HCT116 (cell line): ENCODE data around the gene TRIM50. TPM values are rescaled to one million over a fixed set of nuclear protein-coding genes. Genes with fewer than 3 reads are reported as not detected.

Source experiments
- ATAC-seq: fragments of 200-7000 bp; cut with Tn5 transposase; 2 replicates; pipeline ENCODE4 v1.9.1; 2020; ENCODE audit warnings: mild to moderate bottlenecking, moderate library complexity
- BruUV-seq: library from RNA; stranded (reverse); fragments of 400-500 nt; replicated peaks from 2 replicates; lab custom pipeline; 2021; lab: Mats Ljungman, UMichigan
- CTCF ChIA-PET: fragments of 300-600 bp; sonication (Branson Sonifier 250); formaldehyde crosslinking; loops from one replicate; lab custom pipeline; 2021; ENCODE audit warnings: antibody characterized with exemption; lab: Charles Lee
- POLR2A ChIA-PET: fragments of 300-600, 350-600 bp; sonication (Branson Sonifier 250); formaldehyde crosslinking; loops from one replicate; lab custom pipeline; 2021; ENCODE audit warnings: antibody characterized with exemption; lab: Charles Lee
- RAD21 ChIA-PET, 2 experiments: fragments of 300-600 bp; sonication (Branson Sonifier 250); formaldehyde crosslinking; loops; one replicate each; lab custom pipeline; 2023; ENCODE audit warnings: low total read pairs in 2 of 2; ENCODE audit not compliant: uncharacterized antibody in 2 of 2, unreplicated experiment in 2 of 2, low non-redundant PET in 1 of 2; lab: Charles Lee
- DNase-seq: peaks from one replicate; pipeline ENCODE4 v3.0.0-alpha.2; 2010; ENCODE audit warnings: low read depth, low spot score
- H2AFZ ChIP-seq: fragments of 200-600 bp; shearing (Covaris generic), sonication (generic); 2 replicates; pipeline ENCODE4 v1.6.1; 2017; ENCODE audit warnings: low read depth, mixed run types, mixed read lengths, antibody characterized with exemption, low read length; ENCODE audit not compliant: poor library complexity, severe bottlenecking
- H3K27ac ChIP-seq: 2 replicates; pipeline ENCODE4 v1.5.1; 2012; ENCODE audit warnings: low read depth, low read length
- H3K27me3 ChIP-seq: fragments of 200-600 bp; sonication (generic); 2 replicates; pipeline ENCODE4 v1.6.1; 2016; ENCODE audit warnings: mixed run types, low read length, mixed read lengths; ENCODE audit not compliant: insufficient read depth
- H3K36me3 ChIP-seq, 2 experiments: fragments of 200-500 bp in 1 of 2; fragments of 200-600 bp in 1 of 2; sonication (Bioruptor generic) in 1 of 2; sonication (generic) in 1 of 2; 2 replicates each; pipeline versions ENCODE4 v1.5.1 to v1.6.1; 2014 to 2016; ENCODE audit warnings: low read length in 2 of 2, inconsistent platforms in 1 of 2, mixed read lengths in 1 of 2, mixed run types in 1 of 2; ENCODE audit not compliant: insufficient read depth in 2 of 2, control insufficient read depth in 1 of 2
- H3K4me1 ChIP-seq, 2 experiments: fragments of 200-600 bp in 1 of 2; sonication (generic) in 1 of 2; 2 replicates each; pipeline versions ENCODE4 v1.5.1 to v1.6.1; 2012 to 2017; ENCODE audit warnings: low read length in 2 of 2, inconsistent platforms in 1 of 2, mild to moderate bottlenecking in 1 of 2, mixed read lengths in 1 of 2, mixed run types in 1 of 2, moderate library complexity in 1 of 2; ENCODE audit not compliant: insufficient read depth in 2 of 2, control insufficient read depth in 1 of 2
- H3K4me2 ChIP-seq: fragments of 200-600 bp; sonication (generic); 2 replicates; pipeline ENCODE4 v1.6.1; 2017; ENCODE audit warnings: mixed run types, low read length, mixed read lengths
- H3K4me3 ChIP-seq, 2 experiments: fragments of 200-600 bp in 1 of 2; sonication (generic) in 1 of 2; replicated peaks in 1 of 2; 2 replicates each; pipeline ENCODE4 v1.5.1; 2011 to 2016; ENCODE audit warnings: low read length in 2 of 2, control low read depth in 1 of 2, low read depth in 1 of 2, mild to moderate bottlenecking in 1 of 2, mixed read lengths in 1 of 2, mixed run types in 1 of 2
- H3K79me2 ChIP-seq: fragments of 200-600 bp; sonication (generic); 2 replicates; pipeline ENCODE4 v1.6.1; 2017; ENCODE audit warnings: mild to moderate bottlenecking, mixed run types, low read length, moderate library complexity, mixed read lengths; ENCODE audit not compliant: insufficient read depth
- H3K9ac ChIP-seq: fragments of 200-600 bp; sonication (generic); 2 replicates; pipeline ENCODE4 v1.6.1; 2016; ENCODE audit warnings: low read length, mixed read lengths
- H3K9me2 ChIP-seq: fragments of 200-600 bp; sonication (generic), shearing (Covaris generic); 2 replicates; pipeline ENCODE4 v1.6.1; 2017; ENCODE audit warnings: mixed run types, mild to moderate bottlenecking, moderate library complexity; ENCODE audit not compliant: insufficient read depth
- H3K9me3 ChIP-seq, 2 experiments: fragments of 200-500 bp in 1 of 2; fragments of 200-600 bp in 1 of 2; sonication (Bioruptor generic) in 1 of 2; sonication (generic) in 1 of 2; 2 replicates each; pipeline ENCODE4 v1.6.1; 2014 to 2017; ENCODE audit warnings: low read length in 2 of 2, mixed read lengths in 2 of 2, inconsistent platforms in 1 of 2, low read depth in 1 of 2, mild to moderate bottlenecking in 1 of 2, mixed run types in 1 of 2, moderate library complexity in 1 of 2; ENCODE audit not compliant: control insufficient read depth in 1 of 2, insufficient read depth in 1 of 2
- H4K20me1 ChIP-seq: fragments of 200-600 bp; sonication (generic), shearing (Covaris generic); 2 replicates; pipeline ENCODE4 v1.6.1; 2017; ENCODE audit warnings: mixed run types, mild to moderate bottlenecking, moderate library complexity; ENCODE audit not compliant: insufficient read depth
- ATF3 ChIP-seq: IDR thresholded peaks from 2 replicates; pipeline ENCODE4 v1.6.1; 2012
- CBX3 ChIP-seq: IDR thresholded peaks from 2 replicates; pipeline ENCODE4 v1.6.1; 2012; ENCODE audit warnings: low read depth
- CEBPB ChIP-seq: IDR thresholded peaks from 2 replicates; pipeline ENCODE4 v1.6.1; 2012; ENCODE audit warnings: low read depth
- CTCF ChIP-seq, 3 experiments: fragments of 200-600 bp in 1 of 3; sonication (generic) in 1 of 3; IDR thresholded peaks in 2 of 3; conservative IDR thresholded peaks in 1 of 3; 2 replicates each; pipeline ENCODE4 v1.5.1; 2012 to 2017; ENCODE audit warnings: low read depth in 2 of 3, low read length in 2 of 3, antibody characterized with exemption in 1 of 3, borderline replicate concordance in 1 of 3, control low read depth in 1 of 3, mild to moderate bottlenecking in 1 of 3, mixed read lengths in 1 of 3, mixed run types in 1 of 3, moderate library complexity in 1 of 3; ENCODE audit not compliant: insufficient read depth in 1 of 3
- EGR1 ChIP-seq: IDR thresholded peaks from 2 replicates; pipeline ENCODE4 v1.6.1; 2012; ENCODE audit warnings: low read depth
- EZH2 ChIP-seq: fragments of 200-600 bp; sonication (generic); IDR thresholded peaks from 2 replicates; pipeline ENCODE4 v1.6.1; 2017; ENCODE audit warnings: antibody characterized with exemption, mixed run types
- EZH2phosphoT487 ChIP-seq: fragments of 200-600 bp; IDR thresholded peaks from 2 replicates; pipeline ENCODE4 v1.6.1; 2018; ENCODE audit warnings: antibody characterized with exemption, borderline replicate concordance
- FOSL1 ChIP-seq: IDR thresholded peaks from 2 replicates; pipeline ENCODE4 v1.6.1; 2012; ENCODE audit warnings: low read depth
- JUND ChIP-seq: IDR thresholded peaks from 2 replicates; pipeline ENCODE4 v1.6.1; 2012
- POLR2A ChIP-seq: IDR thresholded peaks from 2 replicates; pipeline ENCODE4 v1.7.0; 2011; ENCODE audit warnings: borderline replicate concordance; ENCODE audit not compliant: insufficient read depth, insufficient read length; ENCODE audit errors: extremely low read depth
- POLR2AphosphoS5 ChIP-seq: IDR thresholded peaks from 2 replicates; pipeline ENCODE4 v1.6.1; 2011; ENCODE audit warnings: mild to moderate bottlenecking, low read depth, low read length, moderate library complexity
- RAD21 ChIP-seq: IDR thresholded peaks from 2 replicates; pipeline ENCODE4 v1.6.1; 2012; ENCODE audit warnings: low read depth, mild to moderate bottlenecking
- REST ChIP-seq: IDR thresholded peaks from 2 replicates; pipeline ENCODE4 v1.6.1; 2012; ENCODE audit warnings: low read depth
- SIN3A ChIP-seq: IDR thresholded peaks from 2 replicates; pipeline ENCODE4 v1.6.1; 2012; ENCODE audit warnings: low read depth
- SP1 ChIP-seq: IDR thresholded peaks from 2 replicates; pipeline ENCODE4 v1.6.1; 2012; ENCODE audit warnings: low read depth
- YY1 ChIP-seq: IDR thresholded peaks from 2 replicates; pipeline ENCODE4 v1.6.1; 2011; ENCODE audit warnings: low read length, low read depth, moderate library complexity, mild to moderate bottlenecking; ENCODE audit not compliant: insufficient replicate concordance; ENCODE audit errors: extremely low read depth
- ZBTB33 ChIP-seq: IDR thresholded peaks from 2 replicates; pipeline ENCODE4 v1.6.1; 2011; ENCODE audit warnings: mild to moderate bottlenecking, low read length, moderate library complexity; ENCODE audit not compliant: insufficient replicate concordance; ENCODE audit errors: extremely low read depth
- ZNF274 ChIP-seq: fragments of 200-500 bp; sonication (Bioruptor generic); IDR thresholded peaks from 2 replicates; pipeline ENCODE4 v1.6.1; 2014; ENCODE audit warnings: mild to moderate bottlenecking, low read depth, low read length, inconsistent platforms
- intact Hi-C: fragments of 100-400 bp; cut with micrococcal nuclease; formaldehyde crosslinking; loops from 2 replicates; pipeline ENCODE4 v1.10.0; 2022
- total RNA-seq: library from RNA; stranded (reverse); gene quantifications from one replicate; pipeline ENCODE4 v1.2.1, GENCODE V29; 2021; ENCODE audit not compliant: unreplicated experiment

TRIM50 gene
- total RNA-seq, 1 experiment from 2014 or later = not detected

- no peak overlapping the region for H3K4me3 ChIP-seq
- no peak overlapping the region for H2AFZ ChIP-seq
- BruUV-seq = no TSS peak
- H3K27me3 ChIP-seq = no peaks in the 10 kb centered on the region
- H3K9me2 ChIP-seq = no peaks in the 10 kb centered on the region
- ChIA-PET POLR2A (no interaction called here), RAD21 (no interaction called here), CTCF (no interaction called here)
- H3K9me3 ChIP-seq = no peaks in the 10 kb centered on the region
- DNase-seq (no peak), ATAC-seq (no peak)
- TF ChIP-seq EZH2phosphoT487 = no peak
- TF ChIP-seq CEBPB = no peak
- TF ChIP-seq JUND = no peak
- no peak for TF ChIP-seq ZNF274
- TF ChIP-seq EZH2 = no peak
- no peak for TF ChIP-seq YY1
- no peak for TF ChIP-seq FOSL1
- no peak for TF ChIP-seq RAD21
- no peak for TF ChIP-seq ATF3
- TF ChIP-seq SIN3A = no peak
- no peak for TF ChIP-seq POLR2A
- TF ChIP-seq REST = no peak
- no peak for TF ChIP-seq CTCF (IDR thresholded peaks at IDR 0.05 in 2 of 3, conservative IDR thresholded peaks at IDR 0.05 in 1 of 3; ENCODE audit: borderline replicate concordance in 1 of 3, insufficient read depth in 1 of 3, low read depth in 2 of 3, low read length in 2 of 3)
- no peak for TF ChIP-seq CBX3
- TF ChIP-seq ZBTB33 = no peak
- TF ChIP-seq SP1 = no peak
- TF ChIP-seq POLR2AphosphoS5 = no peak
- no peak for TF ChIP-seq EGR1
- no peak overlapping the region for H3K27ac ChIP-seq
- intact Hi-C loops = no loop called here
- no peaks in the 10 kb centered on the region for H4K20me1 ChIP-seq
- no peaks in the 10 kb centered on the region; the same call in 1 of the 2 replicates for H3K79me2 ChIP-seq
- peaks cover 2 to 17% of the 10 kb centered on the region in 2 experiments for H3K4me1 ChIP-seq
- H3K36me3 ChIP-seq = no peaks in the 10 kb centered on the region
- no peak overlapping the region for H3K4me2 ChIP-seq
- no peak overlapping the region for H3K9ac ChIP-seq
Observed at GRCh38 chr7:73314271-73314670, 13.6 kb downstream of the TRIM50 start.
